Thyroid gland (tissue), 4 donors: Measurements from ENCODE around the gene DNM3.

Experiments used
- POLR2A ChIP-seq, 2 donors: fragments of 450-650 bp; IDR thresholded peaks; one replicate each; pipeline ENCODE4 v1.6.1; 2017; ENCODE audit warnings: antibody characterized with exemption in 2 of 2, mild to moderate bottlenecking in 2 of 2, moderate library complexity in 1 of 2
- TF ChIP-seq, protein P1 (sequence below), 6 experiments: fragments of 200-600 bp in 3 of 6; fragments of 450-650 bp in 3 of 6; sonication (generic) in 3 of 6; IDR thresholded peaks; one replicate each; pipeline ENCODE4 v1.5.1; 2016 to 2019; ENCODE audit warnings: antibody characterized with exemption in 6 of 6, mild to moderate bottlenecking in 2 of 6, inconsistent platforms in 1 of 6, moderate library complexity in 1 of 6

DNA sequence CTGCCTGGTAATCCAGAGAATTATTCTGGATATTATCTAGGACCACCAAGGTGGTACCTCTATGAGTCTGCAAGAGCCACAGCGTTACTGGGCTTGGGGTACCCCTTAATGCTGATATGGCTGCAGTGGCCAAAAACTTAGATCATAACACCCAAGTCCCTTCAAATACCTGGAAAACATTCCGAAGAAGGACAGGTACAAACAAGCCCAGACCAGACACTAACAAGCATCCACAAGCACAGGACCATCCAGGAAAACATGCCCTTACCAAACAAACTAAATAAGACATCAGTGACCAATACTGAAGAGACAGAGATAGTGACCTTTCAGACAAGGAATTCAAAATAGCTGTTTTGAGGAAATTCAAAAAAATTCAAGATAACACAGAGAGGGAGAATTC, 582.0 kb downstream of the DNM3 start:
- TF ChIP-seq, protein P1, sequence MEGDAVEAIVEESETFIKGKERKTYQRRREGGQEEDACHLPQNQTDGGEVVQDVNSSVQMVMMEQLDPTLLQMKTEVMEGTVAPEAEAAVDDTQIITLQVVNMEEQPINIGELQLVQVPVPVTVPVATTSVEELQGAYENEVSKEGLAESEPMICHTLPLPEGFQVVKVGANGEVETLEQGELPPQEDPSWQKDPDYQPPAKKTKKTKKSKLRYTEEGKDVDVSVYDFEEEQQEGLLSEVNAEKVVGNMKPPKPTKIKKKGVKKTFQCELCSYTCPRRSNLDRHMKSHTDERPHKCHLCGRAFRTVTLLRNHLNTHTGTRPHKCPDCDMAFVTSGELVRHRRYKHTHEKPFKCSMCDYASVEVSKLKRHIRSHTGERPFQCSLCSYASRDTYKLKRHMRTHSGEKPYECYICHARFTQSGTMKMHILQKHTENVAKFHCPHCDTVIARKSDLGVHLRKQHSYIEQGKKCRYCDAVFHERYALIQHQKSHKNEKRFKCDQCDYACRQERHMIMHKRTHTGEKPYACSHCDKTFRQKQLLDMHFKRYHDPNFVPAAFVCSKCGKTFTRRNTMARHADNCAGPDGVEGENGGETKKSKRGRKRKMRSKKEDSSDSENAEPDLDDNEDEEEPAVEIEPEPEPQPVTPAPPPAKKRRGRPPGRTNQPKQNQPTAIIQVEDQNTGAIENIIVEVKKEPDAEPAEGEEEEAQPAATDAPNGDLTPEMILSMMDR (IDR thresholded peaks at IDR 0.05): no peak
- no peak for TF ChIP-seq POLR2A (IDR thresholded peaks at IDR 0.05)
